ENCODE results near the gene ZBTB20. TPM values are rescaled to one million over a fixed set of nuclear protein-coding genes. Genes with fewer than 3 reads are reported as not detected.

The ZBTB20 gene
- total RNA-seq, 4 donors from 2014 or later = 69.9 to 112 (median 80.8) TPM

DNA sequence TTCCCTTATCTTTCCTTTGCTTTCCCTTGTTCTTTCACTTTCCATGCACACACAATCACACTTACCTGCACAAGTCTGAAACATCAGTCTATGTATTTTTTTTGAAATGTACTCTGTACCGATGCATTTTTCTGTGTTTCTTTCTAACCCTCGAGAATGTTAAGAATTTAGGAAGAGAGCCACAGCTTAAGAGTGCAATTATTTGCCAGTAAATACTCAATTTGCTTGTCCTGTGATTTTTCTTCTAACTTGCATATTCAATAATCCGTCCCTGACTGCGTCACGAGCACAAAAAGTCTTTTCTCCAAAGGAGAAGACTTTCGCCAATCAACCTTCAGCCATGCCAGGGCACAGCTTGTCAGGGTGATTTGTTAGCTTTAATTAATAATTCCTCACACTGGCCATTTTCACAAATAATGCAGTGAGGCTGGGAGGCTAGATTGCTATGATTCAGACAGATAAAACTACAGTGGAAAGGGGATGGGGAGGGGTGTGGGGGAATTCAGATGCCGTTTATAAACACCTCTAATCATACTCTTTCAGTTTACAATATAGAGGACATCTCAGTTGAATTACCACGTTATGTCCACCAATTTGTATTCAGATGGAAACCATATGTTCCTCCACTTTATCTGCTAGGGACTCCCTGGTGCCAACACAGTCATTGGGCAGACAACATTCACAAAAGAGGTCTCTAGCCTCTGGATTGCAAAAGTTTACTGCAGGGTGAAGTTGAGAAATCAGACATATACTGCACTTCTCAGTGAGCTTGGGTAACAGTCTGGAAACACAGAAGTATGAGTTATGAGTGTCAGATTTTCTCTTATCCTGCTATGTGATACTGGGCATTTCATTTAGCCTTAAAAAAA, 388.0 kb downstream of the ZBTB20 start:
- WGBS = 45% methylated on average over 8 of the region's 8 CpGs
- DNase-seq (ENCODE audit: extremely low spot score) = no peak
- no peaks in the 10 kb centered on the region for H3K36me3 ChIP-seq
- H3K4me1 ChIP-seq = peaks cover 0 to 31% (median 17%) of the 10 kb centered on the region in 4 donors
- intact Hi-C loops (cut with DNase I) = no loop called here
- peak overlapping the region; percentile 35 to 53 (median 39) for H3K4me3 ChIP-seq
- TF ChIP-seq EP300 (IDR thresholded peaks at IDR 0.05) (no peak), POLR2AphosphoS5 (IDR thresholded peaks at IDR 0.05) (peak in 1 of 2 donors; percentile 32), POLR2A (IDR thresholded peaks at IDR 0.05; ENCODE audit: low read depth) (no peak)
- TF ChIP-seq, protein P1, sequence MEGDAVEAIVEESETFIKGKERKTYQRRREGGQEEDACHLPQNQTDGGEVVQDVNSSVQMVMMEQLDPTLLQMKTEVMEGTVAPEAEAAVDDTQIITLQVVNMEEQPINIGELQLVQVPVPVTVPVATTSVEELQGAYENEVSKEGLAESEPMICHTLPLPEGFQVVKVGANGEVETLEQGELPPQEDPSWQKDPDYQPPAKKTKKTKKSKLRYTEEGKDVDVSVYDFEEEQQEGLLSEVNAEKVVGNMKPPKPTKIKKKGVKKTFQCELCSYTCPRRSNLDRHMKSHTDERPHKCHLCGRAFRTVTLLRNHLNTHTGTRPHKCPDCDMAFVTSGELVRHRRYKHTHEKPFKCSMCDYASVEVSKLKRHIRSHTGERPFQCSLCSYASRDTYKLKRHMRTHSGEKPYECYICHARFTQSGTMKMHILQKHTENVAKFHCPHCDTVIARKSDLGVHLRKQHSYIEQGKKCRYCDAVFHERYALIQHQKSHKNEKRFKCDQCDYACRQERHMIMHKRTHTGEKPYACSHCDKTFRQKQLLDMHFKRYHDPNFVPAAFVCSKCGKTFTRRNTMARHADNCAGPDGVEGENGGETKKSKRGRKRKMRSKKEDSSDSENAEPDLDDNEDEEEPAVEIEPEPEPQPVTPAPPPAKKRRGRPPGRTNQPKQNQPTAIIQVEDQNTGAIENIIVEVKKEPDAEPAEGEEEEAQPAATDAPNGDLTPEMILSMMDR (IDR thresholded peaks at IDR 0.05) = no peak
- H3K27ac ChIP-seq (replicated peaks in 1 of 4) = peak overlapping the region; percentile 44 to 59 (median 52)
- H3K27me3 ChIP-seq = no peaks in the 10 kb centered on the region
- no peaks in the 10 kb centered on the region for H3K9me3 ChIP-seq

DNA sequence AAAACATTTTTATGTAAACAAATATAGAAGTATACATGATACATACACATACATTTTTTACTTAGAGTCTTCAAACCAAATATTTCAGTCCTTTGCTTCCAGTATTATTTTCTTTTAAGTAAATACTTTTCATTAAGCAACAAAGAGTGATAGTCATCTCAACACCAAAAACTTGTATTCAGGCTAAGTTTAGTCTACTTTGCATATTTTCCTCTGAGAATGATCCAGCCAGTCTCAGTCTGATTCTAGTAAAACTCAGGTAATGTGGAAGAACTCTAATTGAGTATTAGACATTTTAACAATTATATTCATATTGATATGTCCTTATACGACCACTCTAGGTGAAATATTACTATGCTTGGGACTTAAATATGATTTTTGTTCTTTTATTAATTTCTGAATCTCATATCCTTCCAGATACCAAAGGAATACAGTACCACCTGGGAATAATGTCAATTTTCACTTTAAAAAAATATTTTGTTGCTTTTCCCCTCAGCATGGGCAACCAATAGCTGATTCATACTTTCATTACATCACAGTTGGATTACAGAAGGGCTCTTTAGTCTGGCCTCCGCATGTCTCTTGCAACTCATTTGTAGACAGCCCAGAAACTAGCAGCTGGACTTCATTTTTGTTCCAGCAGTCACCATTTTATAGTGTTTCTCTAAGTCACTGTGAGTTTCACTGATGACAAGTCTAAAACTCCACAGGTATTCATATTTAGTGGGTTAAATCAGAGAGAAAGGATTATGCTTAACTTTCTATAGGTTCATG, 390.4 kb downstream of the ZBTB20 start:
- Histone ChIP-seq H3K4me1 (peaks cover 4 to 21% (median 11%) of the 10 kb centered on the region in 4 donors), H3K9me3 (no peaks in the 10 kb centered on the region), H3K4me3 (no peak overlapping the region), H3K27me3 (no peaks in the 10 kb centered on the region), H3K36me3 (no peaks in the 10 kb centered on the region), H3K27ac (replicated peaks in 1 of 4) (peak overlapping the region in 2 of 4 donors; percentile 3 to 13)
- intact Hi-C loops (cut with DNase I) = no loop called here
- DNase-seq (ENCODE audit: extremely low spot score) = no peak
- TF ChIP-seq, protein P1 (IDR thresholded peaks at IDR 0.05) = no peak
- peak in 1 of 2 donors; percentile 67 for TF ChIP-seq POLR2AphosphoS5 (IDR thresholded peaks at IDR 0.05)
- WGBS = 87% methylated on average over 2 of the region's 2 CpGs

DNA sequence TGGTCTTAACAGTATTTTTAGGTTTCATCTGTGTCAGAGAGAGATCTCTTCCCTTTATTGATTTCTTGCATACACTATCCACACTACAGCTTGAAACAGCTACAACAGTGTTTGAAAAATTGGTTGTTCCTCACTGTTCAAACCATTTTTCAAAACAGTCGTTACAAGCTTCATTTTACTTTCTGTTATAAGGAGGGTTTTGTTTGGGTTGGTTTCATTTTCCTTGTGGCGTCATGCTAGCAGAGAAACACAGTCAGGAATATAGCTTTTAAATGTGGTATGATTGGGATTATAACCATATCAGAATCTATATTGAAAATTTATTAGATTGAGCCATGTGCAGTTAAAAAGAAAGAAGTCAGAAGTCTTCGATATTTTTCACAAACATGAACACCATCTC, 400.6 kb downstream of the ZBTB20 start:
- TF ChIP-seq EP300 (IDR thresholded peaks at IDR 0.05) = no peak
- TF ChIP-seq, protein P1 (IDR thresholded peaks at IDR 0.05) = no peak
- TF ChIP-seq POLR2A (IDR thresholded peaks at IDR 0.05; ENCODE audit: low read depth) = no peak
- TF ChIP-seq POLR2AphosphoS5 (IDR thresholded peaks at IDR 0.05) = no peak
- Histone ChIP-seq H3K36me3 (no peaks in the 10 kb centered on the region), H3K27ac (replicated peaks in 1 of 4) (peak overlapping the region; percentile 21 to 55 (median 45)), H3K4me1 (peaks cover 0 to 19% (median 9%) of the 10 kb centered on the region in 4 donors), H3K9me3 (no peaks in the 10 kb centered on the region), H3K4me3 (peak overlapping the region; percentile 22 to 29 (median 26)), H3K27me3 (no peaks in the 10 kb centered on the region)
- WGBS = 52% methylated on average over 3 of the region's 3 CpGs
- DNase-seq (ENCODE audit: extremely low spot score) = no peak
- intact Hi-C loops (cut with DNase I) = no loop called here

DNA sequence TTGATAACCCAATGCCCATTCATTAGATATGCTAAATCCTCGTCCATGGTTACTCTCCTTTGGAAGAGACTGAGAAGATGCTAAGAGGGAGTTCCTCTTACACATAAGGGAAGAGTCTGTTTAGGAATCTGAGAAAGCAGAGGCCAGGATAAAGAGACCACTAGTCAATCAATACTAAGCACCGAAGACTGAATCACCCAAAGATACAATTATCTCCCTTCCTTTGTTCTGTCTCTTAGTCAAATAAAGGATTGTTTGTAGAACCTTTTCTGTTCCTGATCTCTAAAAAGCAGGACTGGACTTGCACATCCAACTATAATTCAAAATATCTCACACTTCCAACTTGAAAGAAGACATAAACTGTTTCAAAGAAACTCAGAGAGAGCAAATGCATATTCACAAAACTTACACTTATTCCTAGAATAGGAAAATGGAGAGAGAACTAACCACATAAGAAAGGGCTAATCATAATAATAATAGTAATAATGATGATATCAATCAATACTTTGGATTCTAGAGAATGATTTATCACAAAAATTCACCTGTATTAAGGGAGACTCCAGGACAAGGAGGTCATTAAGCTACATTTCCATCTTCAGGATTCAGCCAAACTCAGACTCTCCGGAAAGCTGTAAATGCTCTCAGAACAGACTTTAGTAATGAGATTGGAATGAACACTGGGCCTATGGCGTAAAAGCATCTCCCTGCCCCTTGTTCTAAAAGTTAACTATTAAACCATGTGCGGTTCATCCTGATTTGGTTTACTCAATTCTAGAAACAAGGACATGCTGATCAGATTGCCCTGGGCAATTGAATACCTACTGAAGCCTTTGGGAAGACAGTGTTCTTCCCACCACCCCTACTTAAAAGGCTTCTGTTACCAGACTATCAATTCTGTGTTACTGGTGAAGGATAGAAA, 401.5 kb downstream of the ZBTB20 start:
- Histone ChIP-seq H3K36me3 (no peaks in the 10 kb centered on the region), H3K27me3 (no peaks in the 10 kb centered on the region), H3K4me3 (peak overlapping the region in 2 of 4 donors; percentile 15 to 22), H3K9me3 (no peaks in the 10 kb centered on the region), H3K27ac (replicated peaks in 1 of 4) (peak overlapping the region in 3 of 4 donors; percentile 21 to 55 (median 50)), H3K4me1 (peaks cover 0 to 19% (median 9%) of the 10 kb centered on the region in 4 donors)
- intact Hi-C loops (cut with DNase I) = no loop called here
- TF ChIP-seq POLR2A (IDR thresholded peaks at IDR 0.05; ENCODE audit: low read depth) (no peak), POLR2AphosphoS5 (IDR thresholded peaks at IDR 0.05) (peak in 1 of 2 donors; percentile 17), EP300 (IDR thresholded peaks at IDR 0.05) (no peak)
- TF ChIP-seq, protein P1 (IDR thresholded peaks at IDR 0.05) = no peak
- 76% methylated on average over 5 of the region's 5 CpGs for WGBS
- no peak for DNase-seq (ENCODE audit: extremely low spot score)

Measured in esophagus muscularis mucosa (tissue), 4 donors.